HG02759 (cell line): ENCODE measurements around the gene RAET1L.
"Not testable (repeated sequence)": the region's sequence is repeated elsewhere in the genome, so short reads cannot be mapped to it uniquely, and the experiment has no call there.

Source experiments
- ATAC-seq: cut with Tn5 transposase; IDR thresholded peaks from one replicate; pipeline ENCODE4 v1.9.1; 2021; ENCODE audit warnings: mild to moderate bottlenecking, moderate library complexity; ENCODE audit not compliant: unreplicated experiment

RAET1L gene

GRCh38 chr6:150025201-150025917, at the start of gene RAET1L:
RAET1L (minus strand) TSS chr6:150025532; CDS start chr6:150025471, 61 bp downstream.
- ATAC-seq = no peak

GRCh38 chr6:150075034-150075421, 49.7 kb upstream of the RAET1L start:
- ATAC-seq = no peak

GRCh38 chr6:150074396-150075033, 49.2 kb upstream of the RAET1L start:
- not testable (repeated sequence) for ATAC-seq

- no peak for ATAC-seq
Measured at GRCh38 chr6:150072201-150072600, 46.9 kb upstream of the RAET1L start.

GRCh38 chr6:150070236-150070818, 45.0 kb upstream of the RAET1L start:
- no peak for ATAC-seq

- no peak for ATAC-seq
Measured at GRCh38 chr6:150069706-150070105, 44.4 kb upstream of the RAET1L start.

- ATAC-seq = peak; percentile 88
Measured at GRCh38 chr6:150068720-150069648, 43.7 kb upstream of the RAET1L start, which contains the start of gene ULBP3. ULBP3 (minus strand) TSS chr6:150069121; CDS start chr6:150069066, 55 bp downstream.

- ATAC-seq = no peak
Measured at GRCh38 chr6:150068151-150068550, 42.8 kb upstream of the RAET1L start.

- no peak for ATAC-seq
Measured at GRCh38 chr6:150065083-150065482, 39.8 kb upstream of the RAET1L start.

- no peak for ATAC-seq
Measured at GRCh38 chr6:150063640-150064039, 38.3 kb upstream of the RAET1L start.

GRCh38 chr6:150059973-150060372, 34.6 kb upstream of the RAET1L start:
- ATAC-seq = peak; percentile 59

GRCh38 chr6:150058986-150059385, 33.7 kb upstream of the RAET1L start:
- no peak for ATAC-seq

GRCh38 chr6:150058231-150058792, 33.0 kb upstream of the RAET1L start:
- ATAC-seq = no peak

GRCh38 chr6:150057501-150057951, 32.2 kb upstream of the RAET1L start:
- no peak for ATAC-seq

GRCh38 chr6:150056916-150057315, 31.6 kb upstream of the RAET1L start:
- ATAC-seq = no peak

GRCh38 chr6:150056156-150056555, 30.8 kb upstream of the RAET1L start:
- no peak for ATAC-seq

GRCh38 chr6:150055131-150055530, 29.8 kb upstream of the RAET1L start:
- no peak for ATAC-seq

- no peak for ATAC-seq
Measured at GRCh38 chr6:150053450-150053849, 28.1 kb upstream of the RAET1L start.

GRCh38 chr6:150050846-150051245, 25.5 kb upstream of the RAET1L start:
- ATAC-seq = no peak

- ATAC-seq = no peak
Measured at GRCh38 chr6:150048099-150048498, 22.8 kb upstream of the RAET1L start.

- ATAC-seq = no peak
Measured at GRCh38 chr6:150046943-150047342, 21.6 kb upstream of the RAET1L start.
